ENCODE data around the gene UPK3BL1.
"Not testable (repeated sequence)": the region's sequence is repeated elsewhere in the genome, so short reads cannot be mapped to it uniquely, and the experiment has no call there.

DNA sequence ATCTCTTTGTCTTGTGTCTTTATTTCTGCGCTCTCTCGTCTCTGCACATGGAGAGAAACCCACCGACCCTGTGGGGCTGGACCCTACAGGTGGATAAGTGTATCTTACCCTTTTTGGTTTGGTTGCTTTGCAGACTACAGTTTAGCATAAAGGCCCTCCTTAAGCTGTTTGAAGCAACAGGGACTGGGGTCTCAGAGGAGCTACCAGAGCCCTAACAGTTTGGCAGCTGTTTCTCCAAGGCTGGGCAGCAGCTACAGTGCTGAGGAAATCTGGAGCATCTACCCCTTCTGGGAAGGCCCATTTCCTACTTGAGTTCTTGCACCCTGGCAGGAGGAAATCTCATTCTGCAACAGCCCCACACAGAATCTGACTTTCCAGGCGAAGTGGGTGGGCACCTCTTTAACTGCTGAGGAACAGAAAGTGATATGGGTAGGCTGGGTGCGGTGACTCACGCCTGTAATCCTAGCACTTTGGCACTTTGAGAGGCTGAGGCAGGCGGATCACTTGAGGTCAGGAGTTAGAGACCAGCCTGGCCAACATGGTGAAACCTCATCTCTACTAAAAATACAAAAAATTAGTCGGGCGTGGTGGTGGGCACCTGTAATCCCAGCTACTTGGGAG is 31.0 kb upstream of the UPK3BL1 start:
- not testable (repeated sequence) for TF ChIP-seq NFRKB (IDR thresholded peaks at IDR 0.05); FOXK2 (IDR thresholded peaks at IDR 0.05); BHLHE40 (IDR thresholded peaks at IDR 0.05; ENCODE audit: borderline replicate concordance); ELF4 (IDR thresholded peaks at IDR 0.05); LEF1 (IDR thresholded peaks at IDR 0.05; ENCODE audit: borderline replicate concordance); L3MBTL2 (conservative IDR thresholded peaks at IDR 0.05); SP1 (IDR thresholded peaks at IDR 0.05); FOXA1 (IDR thresholded peaks at IDR 0.05); ZNF384 (IDR thresholded peaks at IDR 0.05); FOXM1 (IDR thresholded peaks at IDR 0.05; ENCODE audit: borderline replicate concordance); TARDBP (IDR thresholded peaks at IDR 0.05)
- TF ChIP-seq, protein P1, sequence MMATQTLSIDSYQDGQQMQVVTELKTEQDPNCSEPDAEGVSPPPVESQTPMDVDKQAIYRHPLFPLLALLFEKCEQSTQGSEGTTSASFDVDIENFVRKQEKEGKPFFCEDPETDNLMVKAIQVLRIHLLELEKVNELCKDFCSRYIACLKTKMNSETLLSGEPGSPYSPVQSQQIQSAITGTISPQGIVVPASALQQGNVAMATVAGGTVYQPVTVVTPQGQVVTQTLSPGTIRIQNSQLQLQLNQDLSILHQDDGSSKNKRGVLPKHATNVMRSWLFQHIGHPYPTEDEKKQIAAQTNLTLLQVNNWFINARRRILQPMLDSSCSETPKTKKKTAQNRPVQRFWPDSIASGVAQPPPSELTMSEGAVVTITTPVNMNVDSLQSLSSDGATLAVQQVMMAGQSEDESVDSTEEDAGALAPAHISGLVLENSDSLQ (IDR thresholded peaks at IDR 0.05): not testable (repeated sequence)

Data from HEK293T (cell line).